ENCODE measurements around the gene TEKT2. TPM values are rescaled to one million over a fixed set of nuclear protein-coding genes. Genes with fewer than 3 reads are reported as not detected.

The TEKT2 gene
- total and polyA plus RNA-seq, 2 donors (not counting 3 experiments of a cell fraction or from before 2014, with no cell fraction given) = 0.38 to 0.61 TPM

DNA sequence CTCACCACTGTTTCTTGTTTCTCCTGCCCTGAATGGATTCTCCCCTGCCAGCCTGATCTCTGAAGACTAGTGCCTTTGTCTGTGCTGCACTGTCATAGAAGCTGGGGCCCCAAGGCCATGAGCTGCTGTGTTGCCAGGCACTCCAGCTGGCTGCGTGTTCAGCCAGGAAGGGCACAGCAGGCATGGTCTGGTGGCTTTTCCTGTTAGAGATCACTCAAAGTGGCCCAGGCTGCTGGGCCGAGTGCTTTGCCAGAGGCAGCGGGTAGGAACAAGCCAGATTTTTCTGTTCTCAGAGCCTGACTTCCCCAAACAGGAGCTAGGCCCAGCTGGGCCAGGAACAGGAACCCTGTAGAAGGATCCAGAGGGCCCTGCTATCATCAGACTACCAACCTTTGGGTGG, 10.0 kb downstream of the TEKT2 start:
- no peak for TF ChIP-seq JUN (IDR thresholded peaks at IDR 0.05; ENCODE audit: borderline replicate concordance, insufficient read depth, insufficient read length, low read depth)
- no peak for TF ChIP-seq CTCF (IDR thresholded peaks at IDR 0.05; ENCODE audit: extremely low read depth in 1 of 2, insufficient read depth in 1 of 2, low read depth in 1 of 2, low read length in 2 of 2)
- H3K27me3 ChIP-seq (ENCODE audit: control insufficient read depth in 2 of 2, insufficient read depth in 2 of 2, low read length in 2 of 2) = no peaks in the 10 kb centered on the region
- FAIRE-seq = no peak
- ChIA-PET CTCF (interaction anchor here (1.5 to 13.8 kb wide), 4 partner anchors 40 to 192 kb away, joined by 5 to 233 read pairs (median 5); partner anchors contain the start of gene TRAPPC3), POLR2A (no interaction called here)
- intact Hi-C loops (cut with micrococcal nuclease) = no loop called here
- peaks cover 22% of the 10 kb centered on the region for H3K79me2 ChIP-seq (ENCODE audit: control insufficient read depth, insufficient read depth, low read length)
- DNase-seq (ENCODE audit: low read depth, low spot score) = no peak
- no peak overlapping the region for H3K9ac ChIP-seq (replicated peaks; ENCODE audit: extremely low read depth, insufficient read depth, low read length)
- H3K4me3 ChIP-seq (replicated peaks in 1 of 3; ENCODE audit: insufficient read depth in 1 of 3, low read depth in 1 of 3, low read length in 3 of 3) = no peak overlapping the region
- dilution Hi-C loops (cut with MboI; ENCODE audit: extremely low pct_ligation_motif_present, low sequenced_read_pairs) = no loop called here
- H2AFZ ChIP-seq (ENCODE audit: low read depth, low read length) = no peak overlapping the region
- peaks cover 16 to 38% of the 10 kb centered on the region in 2 experiments for H3K36me3 ChIP-seq (ENCODE audit: control insufficient read depth in 2 of 2, extremely low read depth in 1 of 2, insufficient read depth in 2 of 2, low read length in 2 of 2)
- H3K9me1 ChIP-seq (replicated peaks; ENCODE audit: control insufficient read depth, extremely low read depth, insufficient read depth, low read length) = no peaks in the 10 kb centered on the region
- no TSS peak for BruUV-seq (replicated peaks)
- no peaks in the 10 kb centered on the region for H3K9me3 ChIP-seq (replicated peaks; ENCODE audit: control insufficient read depth, insufficient read depth, low read length)
- no peak overlapping the region for H3K27ac ChIP-seq (ENCODE audit: insufficient read depth, low read depth, low read length)
- H3K4me2 ChIP-seq (ENCODE audit: insufficient read depth, low read length) = no peak overlapping the region
- H3K4me1 ChIP-seq (ENCODE audit: control insufficient read depth, extremely low read depth, insufficient read depth, low read length) = peaks cover 5% of the 10 kb centered on the region
- no peaks in the 10 kb centered on the region for H4K20me1 ChIP-seq (replicated peaks; ENCODE audit: control insufficient read depth, extremely low read depth, insufficient read depth, low read length)

DNA sequence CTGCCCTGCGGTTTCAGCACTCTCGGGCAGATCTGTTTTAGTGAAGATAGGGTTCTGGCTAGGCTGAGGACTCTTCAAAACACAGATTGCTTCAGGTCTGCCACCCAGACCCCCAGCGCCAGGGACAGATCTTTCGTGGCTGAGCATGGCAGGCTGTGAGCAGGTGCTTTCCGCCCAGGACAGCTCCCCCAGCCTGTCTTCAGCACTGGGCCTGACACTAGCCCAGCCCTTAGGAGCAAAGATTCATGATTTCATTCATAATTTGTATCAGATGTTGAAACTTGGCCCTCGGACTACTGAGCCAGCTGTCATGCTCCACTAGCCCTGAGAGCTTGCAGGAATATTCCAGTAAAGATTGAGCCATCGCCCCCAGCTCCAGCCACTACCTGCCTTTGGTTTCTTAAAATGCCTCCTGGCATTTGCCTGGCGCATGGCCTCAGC, 10.7 kb downstream of the TEKT2 start:
- no TSS peak for BruUV-seq (replicated peaks)
- peaks cover 4% of the 10 kb centered on the region for H3K4me1 ChIP-seq (ENCODE audit: control insufficient read depth, extremely low read depth, insufficient read depth, low read length)
- DNase-seq (ENCODE audit: low read depth, low spot score) (no peak), FAIRE-seq (no peak)
- H3K9ac ChIP-seq (replicated peaks; ENCODE audit: extremely low read depth, insufficient read depth, low read length) = no peak overlapping the region
- H3K27ac ChIP-seq (ENCODE audit: insufficient read depth, low read depth, low read length) = no peak overlapping the region
- H3K79me2 ChIP-seq (ENCODE audit: control insufficient read depth, insufficient read depth, low read length) = peaks cover 15% of the 10 kb centered on the region
- H3K36me3 ChIP-seq (ENCODE audit: control insufficient read depth in 2 of 2, extremely low read depth in 1 of 2, insufficient read depth in 2 of 2, low read length in 2 of 2) = peaks cover 16 to 38% of the 10 kb centered on the region in 2 experiments
- no peaks in the 10 kb centered on the region for H3K27me3 ChIP-seq (ENCODE audit: control insufficient read depth in 2 of 2, insufficient read depth in 2 of 2, low read length in 2 of 2)
- ChIA-PET POLR2A (no interaction called here), CTCF (interaction anchor here (1.6 to 13.8 kb wide), 3 partner anchors 40 to 191 kb away, joined by 5 to 233 read pairs (median 5); partner anchors contain the start of gene TRAPPC3)
- no peak overlapping the region for H3K4me2 ChIP-seq (ENCODE audit: insufficient read depth, low read length)
- intact Hi-C loops (cut with micrococcal nuclease) = no loop called here
- no peaks in the 10 kb centered on the region for H3K9me1 ChIP-seq (replicated peaks; ENCODE audit: control insufficient read depth, extremely low read depth, insufficient read depth, low read length)
- H4K20me1 ChIP-seq (replicated peaks; ENCODE audit: control insufficient read depth, extremely low read depth, insufficient read depth, low read length) = no peaks in the 10 kb centered on the region
- no peak for TF ChIP-seq FOS (IDR thresholded peaks at IDR 0.05; ENCODE audit: borderline replicate concordance, insufficient read depth, low read length)
- dilution Hi-C loops (cut with MboI; ENCODE audit: extremely low pct_ligation_motif_present, low sequenced_read_pairs) = no loop called here
- no peak overlapping the region for H3K4me3 ChIP-seq (replicated peaks in 1 of 3; ENCODE audit: insufficient read depth in 1 of 3, low read depth in 1 of 3, low read length in 3 of 3)
- no peaks in the 10 kb centered on the region for H3K9me3 ChIP-seq (replicated peaks; ENCODE audit: control insufficient read depth, insufficient read depth, low read length)
- no peak overlapping the region for H2AFZ ChIP-seq (ENCODE audit: low read depth, low read length)
